GM19324 (cell line): Measurements from ENCODE around the gene ADCY4.

Source experiments
- ATAC-seq: cut with Tn5 transposase; IDR thresholded peaks from one replicate; pipeline ENCODE4 v1.9.1; 2021; ENCODE audit warnings: mild to moderate bottlenecking, moderate library complexity; ENCODE audit not compliant: unreplicated experiment, low FRiP score

The ADCY4 gene

GRCh38 chr14:24300326-24300980 is 34.4 kb downstream of the ADCY4 start:
- no peak for ATAC-seq

GRCh38 chr14:24299255-24300191 is 35.3 kb downstream of the ADCY4 start, which contains the start of the genes DHRS1 and NOP9:
TSS of gene DHRS1 (minus strand) at chr14:24299780. CDS start at chr14:24299106, 674 bp downstream.
TSS of gene NOP9 (plus strand) at chr14:24299850. CDS start at chr14:24299955, 105 bp downstream.
- ATAC-seq = peak; percentile 79

GRCh38 chr14:24298892-24299254 is 36.0 kb downstream of the ADCY4 start:
- ATAC-seq = no peak

- peak; percentile 1 for ATAC-seq
These were observed 37.5 kb downstream of the ADCY4 start for GRCh38 chr14:24297190-24297964.

- peak; percentile 44 for ATAC-seq
These were observed 38.3 kb downstream of the ADCY4 start for GRCh38 chr14:24296341-24297157.

GRCh38 chr14:24293525-24293924 is 41.3 kb downstream of the ADCY4 start:
- ATAC-seq = no peak

GRCh38 chr14:24292118-24292807 is 42.6 kb downstream of the ADCY4 start:
- no peak for ATAC-seq

- no peak for ATAC-seq
These were observed 43.3 kb downstream of the ADCY4 start for GRCh38 chr14:24291446-24292117.

- no peak for ATAC-seq
These were observed 44.1 kb downstream of the ADCY4 start for GRCh38 chr14:24290746-24291145.

- no peak for ATAC-seq
These were observed 45.1 kb downstream of the ADCY4 start for GRCh38 chr14:24289649-24290280.

- no peak for ATAC-seq
These were observed 47.9 kb downstream of the ADCY4 start for GRCh38 chr14:24286996-24287395.

- ATAC-seq = no peak
These were observed 49.5 kb downstream of the ADCY4 start for GRCh38 chr14:24285351-24285750.

- no peak for ATAC-seq
These were observed 50.3 kb downstream of the ADCY4 start for GRCh38 chr14:24284501-24285035.

- ATAC-seq = no peak
These were observed 50.9 kb downstream of the ADCY4 start for GRCh38 chr14:24283796-24284460.

GRCh38 chr14:24282736-24283135 is 52.1 kb downstream of the ADCY4 start:
- ATAC-seq = no peak

- ATAC-seq = no peak
These were observed 53.2 kb downstream of the ADCY4 start for GRCh38 chr14:24281636-24282035.

GRCh38 chr14:24280797-24281460 is 53.9 kb downstream of the ADCY4 start:
- no peak for ATAC-seq
